ENCODE results near the gene RBM5.

The RBM5 gene

DNA sequence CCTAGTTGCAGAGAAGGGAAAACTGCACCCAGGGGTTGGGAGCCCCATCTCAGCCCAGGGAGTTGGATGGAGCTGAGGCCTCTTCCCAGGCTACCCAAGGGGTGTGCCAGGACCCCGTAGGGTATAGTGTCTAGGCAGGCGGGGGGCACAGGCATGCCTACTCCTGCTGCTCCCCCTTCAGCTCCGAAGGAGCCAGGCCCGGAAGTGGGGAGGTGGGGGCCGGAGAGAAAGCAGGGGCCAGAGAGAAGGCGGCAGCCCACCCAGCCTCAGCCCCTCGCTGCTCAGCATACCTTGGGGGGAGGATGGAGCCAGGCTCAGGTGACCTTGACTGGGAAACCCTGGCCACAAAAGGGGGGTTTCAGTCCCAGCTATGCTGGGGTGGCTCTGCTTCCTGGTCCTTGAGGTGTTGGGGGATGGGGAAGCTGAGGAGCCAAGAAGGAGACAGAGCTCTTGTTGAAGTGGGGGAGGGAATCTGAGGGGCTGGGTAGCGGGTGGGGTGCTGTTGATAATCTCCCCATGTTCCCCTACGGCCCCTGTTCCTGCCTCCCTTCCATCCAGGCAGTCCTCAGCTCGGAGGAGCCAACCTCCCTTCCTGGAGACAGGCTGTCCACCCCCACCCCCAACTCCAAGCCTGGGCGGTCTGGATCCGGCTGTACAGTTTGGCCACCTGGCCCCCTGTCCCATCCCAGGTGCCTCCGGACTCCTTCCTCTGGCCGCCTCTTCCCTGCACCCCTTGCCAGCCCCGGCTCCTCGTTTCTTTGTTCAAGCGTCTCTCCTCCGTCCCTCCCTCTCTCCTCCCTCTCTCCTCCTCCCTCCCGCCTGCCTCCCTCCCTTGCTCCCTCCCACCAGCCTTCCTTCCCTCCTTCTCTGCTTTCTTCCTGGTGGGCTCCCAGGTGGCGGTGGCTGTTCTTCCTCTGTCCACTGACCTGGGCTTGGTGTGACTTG lies 68.1 kb downstream of the RBM5 start:
- TF ChIP-seq SPI1 (IDR thresholded peaks at IDR 0.05; ENCODE audit: low read depth, low read length) (no peak), TAF1 (IDR thresholded peaks at IDR 0.05; ENCODE audit: low read depth, low read length) (no peak), POLR2A (IDR thresholded peaks at IDR 0.05; ENCODE audit: low read depth, low read length) (no peak), POLR2AphosphoS5 (IDR thresholded peaks at IDR 0.05; ENCODE audit: low read depth, low read length) (no peak)
- DNase-seq (ENCODE audit: insufficient read length, low spot score) (no peak), FAIRE-seq (no peak)

DNA sequence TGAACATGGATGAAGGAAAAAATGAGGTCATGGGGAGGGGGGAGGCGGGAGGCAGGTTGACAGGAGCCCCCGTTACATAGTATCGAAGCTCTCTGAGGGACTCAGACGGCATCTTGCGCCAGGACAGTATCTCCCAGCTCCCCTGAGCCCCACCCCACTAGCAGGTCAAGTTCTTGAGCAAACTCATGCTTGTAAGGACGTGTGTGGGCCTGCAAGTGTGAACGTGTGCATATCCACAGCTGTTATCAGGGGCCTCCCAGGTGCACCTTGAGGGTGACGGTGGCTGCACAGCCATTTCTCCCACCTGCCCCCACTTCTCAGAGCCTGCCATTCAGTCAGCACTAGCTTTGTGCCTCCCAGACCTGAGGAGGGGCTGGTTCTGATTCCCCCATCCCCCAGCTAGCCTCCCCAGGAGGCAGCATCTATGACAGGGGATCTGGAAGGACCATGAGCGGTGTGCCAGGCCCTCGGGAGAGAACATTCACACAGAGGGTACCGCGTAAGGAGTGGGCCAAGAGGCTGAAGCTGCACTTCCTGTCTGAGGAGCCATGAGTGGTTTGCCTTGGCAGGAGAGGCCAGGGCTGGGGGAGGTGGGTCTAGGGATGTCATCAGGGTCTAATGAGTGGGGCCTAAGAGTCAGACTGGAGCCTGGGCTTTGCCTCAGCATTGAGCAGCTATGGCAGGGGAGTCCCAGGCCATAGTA lies 69.3 kb downstream of the RBM5 start:
- TF ChIP-seq POU2F2 (IDR thresholded peaks at IDR 0.05; ENCODE audit: low read depth, low read length) (no peak), TAF1 (IDR thresholded peaks at IDR 0.05; ENCODE audit: low read depth, low read length) (no peak), POLR2AphosphoS5 (IDR thresholded peaks at IDR 0.05; ENCODE audit: low read depth, low read length) (no peak), POLR2A (IDR thresholded peaks at IDR 0.05; ENCODE audit: low read depth, low read length) (no peak), PAX5 (IDR thresholded peaks at IDR 0.05; ENCODE audit: insufficient read depth, low read length, severe bottlenecking) (no peak), SPI1 (IDR thresholded peaks at IDR 0.05; ENCODE audit: low read depth, low read length) (no peak)
- FAIRE-seq (no peak), DNase-seq (ENCODE audit: insufficient read length, low spot score) (no peak)

DNA sequence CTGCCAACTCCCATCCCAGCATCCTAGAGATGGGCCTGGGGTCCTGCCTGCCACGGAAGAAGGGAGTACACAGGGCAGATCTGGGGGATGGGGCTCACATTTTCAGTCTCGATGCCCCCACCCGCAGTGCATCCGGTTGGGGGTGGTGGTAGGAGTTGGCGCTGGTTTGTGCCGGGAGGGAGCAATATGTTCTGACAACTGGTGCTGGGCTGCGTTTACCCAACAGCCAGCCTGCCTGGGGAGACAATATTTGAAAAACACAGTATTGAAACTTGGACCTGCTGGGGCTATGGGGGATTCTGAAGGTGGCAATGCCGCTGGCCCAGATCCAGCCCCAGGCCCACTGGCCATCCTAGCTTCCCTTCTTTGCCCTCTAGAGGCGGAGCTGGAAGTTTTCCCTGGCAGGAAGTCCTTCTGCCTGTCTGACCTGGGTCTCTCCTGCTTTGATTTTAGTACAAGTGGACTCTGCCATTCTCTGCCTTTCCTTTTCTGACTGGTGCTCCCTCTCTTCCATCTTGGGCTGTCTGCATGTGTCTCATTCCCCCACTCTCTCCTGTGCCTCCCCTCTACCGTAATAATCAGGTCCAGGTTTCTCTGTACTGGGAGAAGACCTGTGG lies 69.9 kb downstream of the RBM5 start:
- FAIRE-seq (no peak), DNase-seq (ENCODE audit: insufficient read length, low spot score) (no peak)
- TF ChIP-seq POLR2A (IDR thresholded peaks at IDR 0.05; ENCODE audit: low read depth, low read length) (no peak), SPI1 (IDR thresholded peaks at IDR 0.05; ENCODE audit: low read depth, low read length) (no peak), POU2F2 (IDR thresholded peaks at IDR 0.05; ENCODE audit: low read depth, low read length) (no peak)

DNA sequence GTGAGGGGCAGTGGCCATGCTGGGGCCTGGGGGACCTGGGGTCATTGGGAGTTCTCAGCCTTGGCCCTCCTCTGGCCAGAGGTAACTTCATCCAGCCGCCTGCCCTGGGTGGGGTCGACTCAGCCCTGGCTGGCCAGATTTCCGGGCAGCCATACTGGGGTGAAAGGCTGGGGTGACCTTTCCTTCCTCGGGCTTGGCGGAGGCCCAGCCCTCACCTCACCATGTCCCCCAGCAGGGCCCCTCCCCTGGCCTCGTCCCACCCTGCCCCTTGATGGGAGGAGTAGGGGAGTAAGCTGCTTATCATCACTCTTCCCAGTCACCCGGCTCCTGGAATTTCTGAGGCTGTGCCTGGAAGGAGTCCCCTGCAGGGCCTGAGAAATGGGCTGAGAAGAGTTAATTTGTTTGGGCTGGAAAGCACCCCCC lies 71.9 kb downstream of the RBM5 start:
- FAIRE-seq (no peak), DNase-seq (ENCODE audit: insufficient read length, low spot score) (no peak)
- TF ChIP-seq TAF1 (IDR thresholded peaks at IDR 0.05; ENCODE audit: low read depth, low read length), result no peak

DNA sequence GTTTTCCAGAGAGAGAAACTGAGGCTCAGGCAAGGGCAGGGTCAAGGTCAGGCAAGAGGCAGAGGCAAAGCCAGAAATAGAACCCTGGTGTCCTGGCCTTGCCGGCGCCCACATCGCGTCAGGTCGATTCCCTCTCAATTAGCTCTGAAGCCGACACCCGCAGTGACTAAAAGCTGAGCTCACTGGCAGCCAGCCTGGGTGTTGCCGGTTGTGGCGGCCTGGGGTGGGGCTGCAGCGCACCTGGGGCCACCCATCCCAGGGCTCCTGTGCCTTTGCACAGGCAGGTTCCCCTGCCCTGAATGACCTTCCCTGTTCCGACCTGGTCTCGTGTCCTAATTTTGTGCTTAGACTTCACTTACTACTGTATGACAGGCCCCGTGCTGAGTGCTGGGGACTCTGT lies 72.6 kb downstream of the RBM5 start:
- no peak for DNase-seq (ENCODE audit: insufficient read length, low spot score)
- FAIRE-seq, result no peak
- TF ChIP-seq SPI1 (IDR thresholded peaks at IDR 0.05; ENCODE audit: low read depth, low read length) (no peak), PAX5 (IDR thresholded peaks at IDR 0.05; ENCODE audit: insufficient read depth, low read length, severe bottlenecking) (no peak), TAF1 (IDR thresholded peaks at IDR 0.05; ENCODE audit: low read depth, low read length) (no peak), POLR2A (IDR thresholded peaks at IDR 0.05; ENCODE audit: low read depth, low read length) (no peak), POLR2AphosphoS5 (IDR thresholded peaks at IDR 0.05; ENCODE audit: low read depth, low read length) (no peak), POU2F2 (IDR thresholded peaks at IDR 0.05; ENCODE audit: low read depth, low read length) (no peak)

DNA sequence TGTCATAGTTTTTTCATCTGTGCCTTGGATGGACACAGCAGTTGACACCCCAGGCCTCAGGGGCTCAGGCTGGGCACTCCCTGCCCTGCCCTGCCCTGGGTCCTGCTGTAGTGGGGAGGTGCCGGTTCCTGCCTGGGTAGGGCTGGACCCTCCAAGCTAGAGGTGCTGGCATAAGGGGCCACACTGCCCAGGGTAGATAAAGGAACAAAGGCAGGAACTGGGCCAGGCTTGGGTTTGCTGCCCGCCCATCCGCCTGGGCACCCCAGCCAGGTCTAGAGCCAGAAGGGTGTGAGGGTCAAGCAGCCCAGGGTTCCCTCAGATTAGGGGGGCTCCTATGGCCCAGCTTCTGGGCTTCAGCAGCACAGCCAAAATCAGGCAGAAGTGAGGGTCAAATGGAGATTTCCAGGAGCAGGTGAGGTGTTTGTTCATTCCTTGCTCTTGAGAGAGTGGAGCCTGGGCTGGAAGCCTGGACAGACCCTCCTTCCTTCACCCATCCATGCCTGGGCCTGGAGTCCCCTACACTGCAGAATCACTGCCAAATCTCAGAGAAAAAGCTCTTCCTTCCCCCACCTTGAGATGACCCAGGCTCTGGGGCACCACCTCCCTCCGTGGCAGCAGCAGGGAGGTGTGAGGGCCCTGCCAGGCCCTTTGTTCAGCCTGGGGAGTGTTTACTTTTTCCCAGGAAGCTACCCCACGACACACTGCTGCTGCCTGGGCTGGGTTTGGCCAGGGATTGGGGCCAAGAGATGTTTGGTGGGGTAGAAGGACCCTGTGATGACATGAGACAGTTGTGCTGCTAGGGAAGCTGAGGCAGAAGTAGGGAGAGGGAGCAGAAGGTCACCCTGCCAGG lies 73.5 kb downstream of the RBM5 start:
- DNase-seq (ENCODE audit: insufficient read length, low spot score) (no peak), FAIRE-seq (no peak)
- TF ChIP-seq PAX5 (IDR thresholded peaks at IDR 0.05; ENCODE audit: insufficient read depth, low read length, severe bottlenecking) (no peak), POLR2A (IDR thresholded peaks at IDR 0.05; ENCODE audit: low read depth, low read length) (no peak), POU2F2 (IDR thresholded peaks at IDR 0.05; ENCODE audit: low read depth, low read length) (no peak), POLR2AphosphoS5 (IDR thresholded peaks at IDR 0.05; ENCODE audit: low read depth, low read length) (no peak), SPI1 (IDR thresholded peaks at IDR 0.05; ENCODE audit: low read depth, low read length) (no peak), TAF1 (IDR thresholded peaks at IDR 0.05; ENCODE audit: low read depth, low read length) (no peak)

DNA sequence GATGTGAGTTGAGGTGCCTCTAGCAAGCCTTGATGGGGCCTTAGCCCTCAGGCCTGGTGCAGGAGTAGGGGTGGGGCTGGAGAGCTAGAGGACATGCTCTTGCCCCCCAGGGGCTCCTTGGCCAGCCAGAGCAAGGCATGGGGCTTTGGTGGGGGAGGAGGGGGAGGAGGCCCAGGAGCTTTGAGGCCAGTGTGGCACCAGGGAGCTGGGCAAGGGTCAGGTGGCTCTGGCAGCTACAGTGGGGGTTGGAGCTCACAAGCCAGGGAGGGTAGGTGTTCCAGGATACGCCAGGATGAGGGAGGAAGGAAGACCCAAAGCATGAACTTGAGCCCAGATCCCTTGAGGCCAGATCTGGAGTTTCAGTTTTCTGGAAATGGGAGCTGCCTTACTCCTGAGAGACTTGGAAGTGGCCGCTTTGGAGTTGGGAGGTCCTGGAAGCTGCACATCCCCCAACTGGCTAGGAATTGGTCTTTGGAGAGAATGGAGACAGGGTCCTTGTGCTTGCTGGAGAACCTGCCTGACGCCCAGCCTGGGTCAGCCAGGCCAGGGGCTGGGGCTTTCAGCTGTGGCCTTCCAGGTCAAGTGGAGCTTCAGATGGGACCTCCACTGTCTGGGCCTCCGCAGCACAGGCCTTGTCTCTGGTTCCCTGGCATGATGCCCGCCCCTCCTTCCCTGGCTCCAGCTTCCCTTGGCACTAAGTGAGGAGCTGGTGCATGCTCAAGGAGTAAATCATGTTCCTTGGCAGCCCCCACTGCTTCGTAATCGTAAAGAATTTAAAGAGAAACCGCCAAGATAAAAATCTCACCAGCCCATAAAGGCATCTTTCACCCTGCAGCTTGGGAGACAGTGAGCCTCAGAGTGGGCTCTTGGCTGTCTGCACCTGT lies 75.1 kb downstream of the RBM5 start:
- FAIRE-seq (no peak), DNase-seq (ENCODE audit: insufficient read length, low spot score) (no peak)
- TF ChIP-seq PAX5 (IDR thresholded peaks at IDR 0.05; ENCODE audit: insufficient read depth, low read length, severe bottlenecking) (no peak), POLR2A (IDR thresholded peaks at IDR 0.05; ENCODE audit: low read depth, low read length) (no peak), TAF1 (IDR thresholded peaks at IDR 0.05; ENCODE audit: low read depth, low read length) (no peak), POU2F2 (IDR thresholded peaks at IDR 0.05; ENCODE audit: low read depth, low read length) (no peak), SPI1 (IDR thresholded peaks at IDR 0.05; ENCODE audit: low read depth, low read length) (no peak), POLR2AphosphoS5 (IDR thresholded peaks at IDR 0.05; ENCODE audit: low read depth, low read length) (no peak)

DNA sequence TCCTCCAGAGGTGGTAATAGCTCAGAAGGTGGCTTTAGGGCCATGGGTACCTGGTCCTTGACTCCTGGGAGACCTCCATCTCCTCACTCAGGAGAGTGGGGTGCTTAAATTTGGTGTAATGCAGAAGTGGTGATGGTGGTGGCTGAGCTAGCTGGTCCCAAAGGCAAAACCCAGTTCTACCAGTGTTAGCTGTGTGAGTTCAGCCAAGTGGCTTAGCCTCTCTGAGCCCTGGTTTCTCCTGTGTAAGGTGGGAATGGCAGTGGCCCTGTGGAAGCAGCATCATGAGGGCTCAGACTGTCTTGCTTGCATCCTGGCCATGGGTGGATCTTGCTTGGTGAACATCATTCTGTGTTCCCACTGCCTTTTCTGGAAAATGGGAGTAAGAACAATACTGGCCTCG lies 75.8 kb downstream of the RBM5 start:
- TF ChIP-seq PAX5 (IDR thresholded peaks at IDR 0.05; ENCODE audit: insufficient read depth, low read length, severe bottlenecking) (no peak), POLR2AphosphoS5 (IDR thresholded peaks at IDR 0.05; ENCODE audit: low read depth, low read length) (no peak), POU2F2 (IDR thresholded peaks at IDR 0.05; ENCODE audit: low read depth, low read length) (no peak), TAF1 (IDR thresholded peaks at IDR 0.05; ENCODE audit: low read depth, low read length) (no peak)
- FAIRE-seq, result no peak

More for the DNA sequence above, 75.8 kb downstream of the RBM5 start:
- DNase-seq (ENCODE audit: insufficient read length, low spot score), result no peak

Data from GM12891 (cell line).